ENCODE measurements around the gene CNOT1. TPM values are rescaled to one million over a fixed set of nuclear protein-coding genes. Genes with fewer than 3 reads are reported as not detected.

Gene CNOT1
- total RNA-seq, 2 donors from 2014 or later, result 54.3 to 63.2 TPM

- Histone ChIP-seq H3K27ac (no peak overlapping the region), H3K4me1 (peaks cover 0 to 8% of the 10 kb centered on the region in 2 donors), H3K27me3 (no peaks in the 10 kb centered on the region), H3K9me3 (no peaks in the 10 kb centered on the region), H3K4me3 (no peak overlapping the region), H3K36me3 (peaks cover 87% of the 10 kb centered on the region)
- DNase-seq (ENCODE audit: low spot score), result no peak
- no peak for TF ChIP-seq CTCF (IDR thresholded peaks at IDR 0.05)
Measured at GRCh38 chr16:58556678-58557077, 72.9 kb downstream of the CNOT1 start.

GRCh38 chr16:58551496-58551895 lies 78.1 kb downstream of the CNOT1 start:
- H3K27me3 ChIP-seq, result no peaks in the 10 kb centered on the region
- no peaks in the 10 kb centered on the region for H3K9me3 ChIP-seq
- no peak overlapping the region for H3K4me3 ChIP-seq
- no peak for DNase-seq (ENCODE audit: low spot score)
- H3K27ac ChIP-seq, result peak overlapping the region in 1 of 2 donors; percentile 35
- peaks cover 81% of the 10 kb centered on the region for H3K36me3 ChIP-seq
- no peak for TF ChIP-seq CTCF (IDR thresholded peaks at IDR 0.05)
- peaks cover 0 to 18% of the 10 kb centered on the region in 2 donors for H3K4me1 ChIP-seq

- DNase-seq (ENCODE audit: low spot score), result no peak
- H3K4me1 ChIP-seq, result peaks cover 0 to 17% of the 10 kb centered on the region in 2 donors
- peak overlapping the region; percentile 14 to 69 for H3K27ac ChIP-seq
- no peaks in the 10 kb centered on the region for H3K27me3 ChIP-seq
- no peak overlapping the region for H3K4me3 ChIP-seq
- H3K9me3 ChIP-seq, result no peaks in the 10 kb centered on the region
- no peak for TF ChIP-seq CTCF (IDR thresholded peaks at IDR 0.05)
- peaks cover 82% of the 10 kb centered on the region for H3K36me3 ChIP-seq
Measured at GRCh38 chr16:58548378-58548777, 81.2 kb downstream of the CNOT1 start.

GRCh38 chr16:58543685-58544084 lies 85.9 kb downstream of the CNOT1 start:
- H3K27me3 ChIP-seq, result no peaks in the 10 kb centered on the region
- H3K36me3 ChIP-seq, result peaks cover 88% of the 10 kb centered on the region
- no peak overlapping the region for H3K27ac ChIP-seq
- DNase-seq (ENCODE audit: low spot score), result no peak
- no peak overlapping the region for H3K4me3 ChIP-seq
- no peaks in the 10 kb centered on the region for H3K9me3 ChIP-seq
- peaks cover 0 to 9% of the 10 kb centered on the region in 2 donors for H3K4me1 ChIP-seq
- TF ChIP-seq CTCF (IDR thresholded peaks at IDR 0.05), result no peak

- no peak for TF ChIP-seq CTCF (IDR thresholded peaks at IDR 0.05)
- Histone ChIP-seq H3K36me3 (peaks cover 100% of the 10 kb centered on the region), H3K9me3 (no peaks in the 10 kb centered on the region), H3K4me3 (no peak overlapping the region), H3K27ac (no peak overlapping the region), H3K4me1 (no peaks in the 10 kb centered on the region), H3K27me3 (no peaks in the 10 kb centered on the region)
- DNase-seq (ENCODE audit: low spot score), result no peak
Measured at GRCh38 chr16:58542291-58542690, 87.3 kb downstream of the CNOT1 start.

- no peak overlapping the region for H3K27ac ChIP-seq
- no peak overlapping the region for H3K4me3 ChIP-seq
- H3K9me3 ChIP-seq, result no peaks in the 10 kb centered on the region
- TF ChIP-seq CTCF (IDR thresholded peaks at IDR 0.05), result no peak
- H3K36me3 ChIP-seq, result peaks cover 100% of the 10 kb centered on the region
- no peaks in the 10 kb centered on the region for H3K27me3 ChIP-seq
- H3K4me1 ChIP-seq, result peaks cover 0 to 3% of the 10 kb centered on the region in 2 donors
- no peak for DNase-seq (ENCODE audit: low spot score)
Measured at GRCh38 chr16:58541711-58542110, 87.9 kb downstream of the CNOT1 start.
